Heart left ventricle (tissue), 13 donors: ENCODE results near the gene CCL17.

Experiments
- POLR2A ChIP-seq, 2 donors: fragments of 450-650 bp; IDR thresholded peaks; one replicate each; pipeline ENCODE4 v1.6.1; 2017; ENCODE audit warnings: antibody characterized with exemption in 2 of 2, mild to moderate bottlenecking in 2 of 2, moderate library complexity in 2 of 2
- TF ChIP-seq, protein P1 (sequence below), 12 donors: fragments of 200-600 bp; sonication (generic) in 4 of 12; IDR thresholded peaks; one replicate each; pipeline versions ENCODE4 v1.5.0 to v1.8.0; 2018 to 2022; ENCODE audit warnings: antibody characterized with exemption in 12 of 12, mild to moderate bottlenecking in 5 of 12
- donor health status: ischemic (EF 13 %, LVEDD 7.1; RV severe dilation, severe dysfunction).
- donor health status: DM: no; HTN: yes; CAD: no.
- donor health status: DM: no; HTN: no; CAD: no.
- donor health status: ischemic (EF 25% LVEDD 6.9; RV normal size, moderate dysfunction).
- donor health status: ischemic (EF 25% LVEDD 5.7; RV mildly dilated, moderate dysfunction).
- donor health status: ischemic (EF 35%, LVEDD 5.7; RV mildly dilated, moderate dysfunction).
- donor health status: nonischemic (EF 11% LVEDD 7.7; RV severe dilation, severe dysfunction).
- donor health status: DM: yes; HTN: yes; CAD: no.
- donor health status: PGD.
- donor health status: ischemic (EF 29% LVEDD 5.4; RV normal size, mild dysfunction).
- donor health status: nonischemic (EF 23%, LVEDD 6.1; RV moderate dilation, normal function).

DNA sequence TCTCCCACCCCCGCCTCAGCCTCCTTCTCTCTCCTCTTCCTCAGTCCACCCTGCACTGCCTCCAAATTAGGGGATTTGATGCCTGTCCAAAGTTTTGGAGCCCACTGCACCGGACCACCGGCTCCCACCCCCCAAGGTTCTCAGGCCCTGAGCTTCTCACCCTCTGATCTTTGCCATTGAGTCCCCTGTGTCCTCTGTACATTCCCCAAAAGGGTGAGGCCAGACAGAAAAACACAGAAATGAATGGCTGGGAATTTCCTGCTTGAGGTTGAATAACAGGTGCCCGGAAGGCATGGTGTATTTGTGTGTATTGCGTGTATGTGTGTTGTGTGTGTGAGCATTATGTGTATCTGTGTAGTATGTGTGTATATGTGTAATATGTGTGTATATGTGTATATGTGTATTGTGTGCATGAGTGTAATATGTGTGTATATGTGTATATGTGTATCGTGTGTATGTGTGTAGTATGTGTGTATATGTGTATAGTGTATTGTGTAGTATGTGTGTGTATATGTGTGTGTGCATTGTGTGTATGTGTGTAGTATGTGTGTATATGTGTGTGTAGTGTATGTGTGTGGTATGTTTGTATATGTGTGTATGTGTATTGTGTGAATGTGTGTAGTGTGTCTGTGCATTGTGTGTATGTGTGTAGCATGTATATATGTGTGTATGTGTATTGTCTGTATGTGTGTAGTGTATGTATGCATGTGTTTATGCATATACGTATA is 16.0 kb upstream of the CCL17 start:
- no peak for TF ChIP-seq POLR2A (IDR thresholded peaks at IDR 0.05)
- TF ChIP-seq, protein P1, sequence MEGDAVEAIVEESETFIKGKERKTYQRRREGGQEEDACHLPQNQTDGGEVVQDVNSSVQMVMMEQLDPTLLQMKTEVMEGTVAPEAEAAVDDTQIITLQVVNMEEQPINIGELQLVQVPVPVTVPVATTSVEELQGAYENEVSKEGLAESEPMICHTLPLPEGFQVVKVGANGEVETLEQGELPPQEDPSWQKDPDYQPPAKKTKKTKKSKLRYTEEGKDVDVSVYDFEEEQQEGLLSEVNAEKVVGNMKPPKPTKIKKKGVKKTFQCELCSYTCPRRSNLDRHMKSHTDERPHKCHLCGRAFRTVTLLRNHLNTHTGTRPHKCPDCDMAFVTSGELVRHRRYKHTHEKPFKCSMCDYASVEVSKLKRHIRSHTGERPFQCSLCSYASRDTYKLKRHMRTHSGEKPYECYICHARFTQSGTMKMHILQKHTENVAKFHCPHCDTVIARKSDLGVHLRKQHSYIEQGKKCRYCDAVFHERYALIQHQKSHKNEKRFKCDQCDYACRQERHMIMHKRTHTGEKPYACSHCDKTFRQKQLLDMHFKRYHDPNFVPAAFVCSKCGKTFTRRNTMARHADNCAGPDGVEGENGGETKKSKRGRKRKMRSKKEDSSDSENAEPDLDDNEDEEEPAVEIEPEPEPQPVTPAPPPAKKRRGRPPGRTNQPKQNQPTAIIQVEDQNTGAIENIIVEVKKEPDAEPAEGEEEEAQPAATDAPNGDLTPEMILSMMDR (IDR thresholded peaks at IDR 0.05) = no peak
